Epithelial cell of proximal tubule (primary cell): ENCODE measurements around the gene CAPZB. TPM values are rescaled to one million over a fixed set of nuclear protein-coding genes. Genes with fewer than 3 reads are reported as not detected.

ENCODE experiments used
- DNase-seq: peaks from one replicate; pipeline ENCODE4 v3.0.0-alpha.2; 2011; ENCODE audit warnings: low read depth
- H3K4me3 ChIP-seq: 2 replicates; pipeline ENCODE4 v1.5.1; 2011; ENCODE audit warnings: low read depth, mild to moderate bottlenecking, low read length
- CTCF ChIP-seq: conservative IDR thresholded peaks from 2 replicates; pipeline ENCODE4 v1.5.1; 2012; ENCODE audit warnings: low read depth, mild to moderate bottlenecking, low read length
- total RNA-seq: library from RNA; depleted of rRNA; stranded (reverse); fragments of >200 nt; gene quantifications from 2 replicates; pipeline ENCODE4 v1.2.3, GENCODE V29; 2015

CAPZB gene
- total RNA-seq, 1 donor from 2014 or later = 74.9 TPM

GRCh38 chr1:19413999-19414398 is 71.3 kb downstream of the CAPZB start:
- DNase-seq = no peak
- H3K4me3 ChIP-seq = no peak overlapping the region
- no peak for TF ChIP-seq CTCF

GRCh38 chr1:19412654-19413053 is 72.7 kb downstream of the CAPZB start:
- TF ChIP-seq CTCF = no peak
- no peak for DNase-seq
- H3K4me3 ChIP-seq = no peak overlapping the region

DNA sequence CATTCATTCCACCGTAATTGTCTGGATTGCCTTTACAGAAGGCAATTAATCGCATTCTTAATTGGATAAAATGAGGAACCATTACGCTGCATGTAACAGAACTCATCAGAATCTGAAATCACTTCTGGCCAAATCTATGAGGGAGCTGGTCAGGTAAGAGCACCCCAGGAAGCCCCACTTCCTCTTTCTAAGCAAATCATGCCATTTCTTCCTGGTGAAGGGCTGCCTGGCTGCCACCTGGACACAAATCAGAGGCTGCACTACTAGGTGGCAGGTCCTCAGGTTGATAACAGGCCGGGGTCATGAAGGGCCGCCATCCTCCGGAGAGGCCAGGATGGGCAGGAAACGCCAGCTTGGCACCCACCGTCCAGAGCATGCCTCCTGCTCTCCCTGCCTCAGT is 73.7 kb downstream of the CAPZB start:
- no peak for TF ChIP-seq CTCF
- no peak for DNase-seq
- no peak overlapping the region for H3K4me3 ChIP-seq

- H3K4me3 ChIP-seq = no peak overlapping the region
- no peak for TF ChIP-seq CTCF
- no peak for DNase-seq
These were observed 74.9 kb downstream of the CAPZB start for GRCh38 chr1:19410393-19410792.

GRCh38 chr1:19409477-19410341 is 75.6 kb downstream of the CAPZB start:
- DNase-seq = no peak
- no peak overlapping the region for H3K4me3 ChIP-seq
- no peak for TF ChIP-seq CTCF

- DNase-seq = no peak
- TF ChIP-seq CTCF = no peak
- H3K4me3 ChIP-seq = no peak overlapping the region
These were observed 77.7 kb downstream of the CAPZB start for GRCh38 chr1:19407494-19408096.
